Cardiac septum (tissue), 1 donor: ENCODE results near the gene APOA1. TPM values are rescaled to one million over a fixed set of nuclear protein-coding genes. Genes with fewer than 3 reads are reported as not detected.
A peak's percentile ranks its signal among the peaks of the same experiment; 100 is the strongest.

Experiments used
- DNase-seq: peaks from one replicate; pipeline ENCODE4 v3.0.0-alpha.2; 2020; ENCODE audit warnings: low spot score
- intact Hi-C: fragments of 100-400 bp; cut with DNase I; formaldehyde crosslinking; loops from one replicate; pipeline ENCODE4 v1.14.0; 2022
- long read RNA-seq: library from polyadenylated mRNA; unstranded; transcript quantifications from one replicate; pipeline ENCODE4 v2.0.0, GENCODE V29; 2021
- total RNA-seq: library from RNA; stranded (reverse); fragmentation: NEBNext Ultra II Directional; extraction: Animal tissue kit (Norgen Biotek cat#: 25700); gene quantifications from one replicate; pipeline ENCODE4 v1.2.1, GENCODE V29; 2021
- donor health status: DM: no; HTN: no; CAD: no.

The APOA1 gene
- total RNA-seq: 47.2 TPM
- long read RNA-seq, transcript APOA1-201 (4 exons, 1,227 nt): major isoform, 24 of 33 reads
- long read RNA-seq, transcript APOA1-204 (3 exons, 1,088 nt): minor isoform, 7 of 33 reads
- long read RNA-seq, partial matches to known transcripts: 0 of 33 reads
- long read RNA-seq, other reads (novel, unspliced or antisense): 1 of 33 reads

- peak; percentile 53 for DNase-seq
- intact Hi-C loops: loop anchor here (2.0 kb wide), 1 partner anchor 47 kb away; the partner anchor contains the start of gene APOA5
These were observed at the start of gene APOA1 for GRCh38 chr11:116837231-116838091. APOA1 (minus strand) TSS chr11:116837622; CDS start chr11:116837387, 235 bp downstream.

- intact Hi-C loops: loop anchor here (5.0 kb wide), 1 partner anchor 211 kb away; the partner anchor contains the start of gene SIK3
- DNase-seq: no peak
These were observed 48.7 kb upstream of the APOA1 start for GRCh38 chr11:116885951-116886655.

- no peak for DNase-seq
- intact Hi-C loops: loop anchor here (5.0 kb wide), 1 partner anchor 345 kb away; no protein-coding TSS in a partner anchor
These were observed 45.0 kb upstream of the APOA1 start for GRCh38 chr11:116882386-116882785.

- DNase-seq: no peak
- intact Hi-C loops: loop anchor here (5.0 kb wide), 1 partner anchor 346 kb away; no protein-coding TSS in a partner anchor
These were observed 43.7 kb upstream of the APOA1 start for GRCh38 chr11:116881143-116881542.

- DNase-seq: no peak
- intact Hi-C loops: loop anchor here (5.0 kb wide), 2 partner anchors 88 to 347 kb away; partner anchors contain the start of gene APOA5
These were observed 42.6 kb upstream of the APOA1 start for GRCh38 chr11:116879800-116880625.

GRCh38 chr11:116876656-116877055, 39.2 kb upstream of the APOA1 start:
- DNase-seq: no peak
- intact Hi-C loops: loop anchor here (2.0 to 5.0 kb wide), 2 partner anchors 84 to 224 kb away; partner anchors contain the start of gene APOA5

- intact Hi-C loops: loop anchor here (5.0 kb wide), 1 partner anchor 83 kb away; the partner anchor contains the start of gene APOA5
- DNase-seq: no peak
These were observed 37.8 kb upstream of the APOA1 start for GRCh38 chr11:116875194-116875593.

GRCh38 chr11:116874251-116874650, 36.8 kb upstream of the APOA1 start:
- intact Hi-C loops: no loop called here
- DNase-seq: no peak

- DNase-seq: no peak
- intact Hi-C loops: no loop called here
These were observed 36.0 kb upstream of the APOA1 start for GRCh38 chr11:116873381-116873780.

GRCh38 chr11:116871248-116871647, 33.8 kb upstream of the APOA1 start:
- no peak for DNase-seq
- intact Hi-C loops: no loop called here

GRCh38 chr11:116870054-116870453, 32.6 kb upstream of the APOA1 start:
- DNase-seq: no peak
- intact Hi-C loops: no loop called here

- intact Hi-C loops: no loop called here
- no peak for DNase-seq
These were observed 32.2 kb upstream of the APOA1 start for GRCh38 chr11:116869610-116870009.

- no peak for DNase-seq
- intact Hi-C loops: no loop called here
These were observed 30.6 kb upstream of the APOA1 start for GRCh38 chr11:116868066-116868465.

GRCh38 chr11:116867619-116868018, 30.2 kb upstream of the APOA1 start:
- no peak for DNase-seq
- intact Hi-C loops: no loop called here

GRCh38 chr11:116866804-116867455, 29.5 kb upstream of the APOA1 start:
- DNase-seq: no peak
- intact Hi-C loops: no loop called here

- intact Hi-C loops: no loop called here
- no peak for DNase-seq
These were observed 28.3 kb upstream of the APOA1 start for GRCh38 chr11:116865696-116866095.

GRCh38 chr11:116864531-116864930, 27.1 kb upstream of the APOA1 start:
- intact Hi-C loops: no loop called here
- DNase-seq: no peak

- intact Hi-C loops: no loop called here
- no peak for DNase-seq
These were observed 25.5 kb upstream of the APOA1 start for GRCh38 chr11:116862951-116863350.

- intact Hi-C loops: no loop called here
- DNase-seq: no peak
These were observed 24.8 kb upstream of the APOA1 start for GRCh38 chr11:116862185-116862584.
